Brain microvascular endothelial cell (primary cell): ENCODE data around the gene PIP5KL1.

ENCODE experiments used
- DNase-seq: peaks from one replicate; pipeline ENCODE4 v3.0.0-alpha.2; 2020
- H3K27ac ChIP-seq: fragments of 250-450 bp; sonication (Bioruptor Pico); 2 replicates; pipeline ENCODE4 v1.5.1; 2020; ENCODE audit warnings: mild to moderate bottlenecking, moderate library complexity
- H3K27me3 ChIP-seq: fragments of 250-450 bp; sonication (Bioruptor Pico); replicated peaks from 2 replicates; pipeline ENCODE4 v1.5.1; 2020; ENCODE audit warnings: mild to moderate bottlenecking
- H3K36me3 ChIP-seq: fragments of 250-450 bp; sonication (Bioruptor Pico); replicated peaks from 2 replicates; pipeline ENCODE4 v1.5.1; 2020; ENCODE audit warnings: mild to moderate bottlenecking
- H3K4me3 ChIP-seq: 2 replicates; pipeline ENCODE4 v1.5.1; 2011; ENCODE audit warnings: low read depth, mild to moderate bottlenecking, control low read depth, low read length, moderate library complexity
- in situ Hi-C: cut with HindIII; loops from 2 replicates; pipeline ENCODE4 v1.10.0; 2017; ENCODE audit warnings: low sequenced_read_pairs, low pct_ligation_motif_present
- TF ChIP-seq, protein P1 (sequence below): IDR thresholded peaks from 2 replicates; pipeline ENCODE4 v1.5.1; 2011; ENCODE audit warnings: low read depth, mild to moderate bottlenecking, moderate library complexity, low read length, control low read depth, inconsistent platforms; ENCODE audit errors: missing control alignments

The PIP5KL1 gene

DNA sequence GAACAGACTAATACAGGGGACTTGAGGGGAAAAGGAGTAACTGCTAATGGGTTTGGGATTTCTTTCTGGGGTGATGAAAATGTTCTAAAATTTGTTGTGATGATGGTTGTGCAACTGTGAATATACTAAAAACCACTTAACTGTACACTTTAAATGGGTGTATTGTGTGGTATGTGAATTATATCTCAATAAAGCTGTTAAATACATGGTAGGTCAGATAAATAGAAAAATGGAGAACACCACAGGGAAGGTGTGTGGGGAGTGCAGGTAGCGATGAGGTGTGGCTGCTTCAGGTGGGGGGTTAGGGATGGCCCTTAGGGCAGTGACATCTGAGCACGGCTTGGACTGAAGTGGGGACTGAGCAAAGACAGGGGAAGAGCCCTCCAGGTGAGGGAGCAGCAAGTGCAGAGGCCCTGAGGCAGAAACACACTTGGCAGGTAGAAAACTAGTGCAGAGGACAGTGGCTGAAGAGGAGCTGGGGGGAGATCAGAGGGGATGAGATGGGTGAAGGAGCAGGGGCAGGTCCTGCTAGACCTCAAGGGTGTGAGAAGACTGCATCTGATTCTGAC is 29.3 kb upstream of the PIP5KL1 start:
- in situ Hi-C loops, result no loop called here
- Histone ChIP-seq H3K27me3 (no peaks in the 10 kb centered on the region), H3K27ac (no peak overlapping the region), H3K36me3 (no peaks in the 10 kb centered on the region), H3K4me3 (no peak overlapping the region)
- no peak for DNase-seq
- TF ChIP-seq, protein P1, sequence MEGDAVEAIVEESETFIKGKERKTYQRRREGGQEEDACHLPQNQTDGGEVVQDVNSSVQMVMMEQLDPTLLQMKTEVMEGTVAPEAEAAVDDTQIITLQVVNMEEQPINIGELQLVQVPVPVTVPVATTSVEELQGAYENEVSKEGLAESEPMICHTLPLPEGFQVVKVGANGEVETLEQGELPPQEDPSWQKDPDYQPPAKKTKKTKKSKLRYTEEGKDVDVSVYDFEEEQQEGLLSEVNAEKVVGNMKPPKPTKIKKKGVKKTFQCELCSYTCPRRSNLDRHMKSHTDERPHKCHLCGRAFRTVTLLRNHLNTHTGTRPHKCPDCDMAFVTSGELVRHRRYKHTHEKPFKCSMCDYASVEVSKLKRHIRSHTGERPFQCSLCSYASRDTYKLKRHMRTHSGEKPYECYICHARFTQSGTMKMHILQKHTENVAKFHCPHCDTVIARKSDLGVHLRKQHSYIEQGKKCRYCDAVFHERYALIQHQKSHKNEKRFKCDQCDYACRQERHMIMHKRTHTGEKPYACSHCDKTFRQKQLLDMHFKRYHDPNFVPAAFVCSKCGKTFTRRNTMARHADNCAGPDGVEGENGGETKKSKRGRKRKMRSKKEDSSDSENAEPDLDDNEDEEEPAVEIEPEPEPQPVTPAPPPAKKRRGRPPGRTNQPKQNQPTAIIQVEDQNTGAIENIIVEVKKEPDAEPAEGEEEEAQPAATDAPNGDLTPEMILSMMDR, result no peak

DNA sequence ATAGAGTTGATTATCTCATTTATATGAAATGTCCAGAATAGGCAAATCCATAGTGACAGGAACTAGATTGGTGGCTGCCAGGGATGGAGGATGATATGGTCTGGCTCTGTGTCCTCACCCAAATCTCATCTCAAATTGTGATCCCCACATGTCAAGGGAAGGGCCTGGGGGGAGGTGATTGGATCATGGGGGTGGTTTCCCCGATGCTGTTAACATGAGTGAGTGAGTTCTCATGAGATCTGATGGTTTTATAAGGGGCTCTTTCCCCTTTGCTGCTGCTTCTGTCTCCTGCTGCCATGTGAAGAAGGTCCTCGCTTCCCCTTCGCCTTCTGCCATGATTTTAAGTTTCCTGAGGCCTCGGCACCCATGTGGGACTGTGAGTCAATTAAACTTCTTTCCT is 28.8 kb upstream of the PIP5KL1 start:
- Histone ChIP-seq H3K4me3 (no peak overlapping the region), H3K36me3 (no peaks in the 10 kb centered on the region), H3K27me3 (no peaks in the 10 kb centered on the region), H3K27ac (no peak overlapping the region)
- in situ Hi-C loops, result no loop called here
- TF ChIP-seq, protein P1, result no peak
- DNase-seq, result no peak

DNA sequence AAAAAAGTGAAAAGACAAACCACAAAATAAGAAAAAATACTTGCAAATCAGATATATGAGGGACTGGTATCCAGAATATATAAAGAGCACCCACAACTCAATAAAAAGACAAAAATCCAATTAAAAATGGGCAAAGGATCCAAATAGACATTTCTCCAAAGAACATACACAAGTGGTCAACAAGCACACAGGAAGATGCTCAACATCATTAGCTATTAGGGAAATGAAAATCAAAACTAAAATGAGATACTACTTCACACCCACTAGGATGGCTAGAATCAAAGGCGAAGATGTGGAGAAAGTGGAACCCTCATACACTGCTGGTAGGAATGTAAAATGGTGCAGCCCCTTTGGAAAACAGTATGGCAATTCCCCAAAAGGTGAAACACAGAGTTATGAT is 28.2 kb upstream of the PIP5KL1 start:
- TF ChIP-seq, protein P1, result no peak
- no peak for DNase-seq
- H3K27ac ChIP-seq, result no peak overlapping the region
- no peaks in the 10 kb centered on the region for H3K27me3 ChIP-seq
- H3K36me3 ChIP-seq, result no peaks in the 10 kb centered on the region
- in situ Hi-C loops, result no loop called here
- H3K4me3 ChIP-seq, result no peak overlapping the region

DNA sequence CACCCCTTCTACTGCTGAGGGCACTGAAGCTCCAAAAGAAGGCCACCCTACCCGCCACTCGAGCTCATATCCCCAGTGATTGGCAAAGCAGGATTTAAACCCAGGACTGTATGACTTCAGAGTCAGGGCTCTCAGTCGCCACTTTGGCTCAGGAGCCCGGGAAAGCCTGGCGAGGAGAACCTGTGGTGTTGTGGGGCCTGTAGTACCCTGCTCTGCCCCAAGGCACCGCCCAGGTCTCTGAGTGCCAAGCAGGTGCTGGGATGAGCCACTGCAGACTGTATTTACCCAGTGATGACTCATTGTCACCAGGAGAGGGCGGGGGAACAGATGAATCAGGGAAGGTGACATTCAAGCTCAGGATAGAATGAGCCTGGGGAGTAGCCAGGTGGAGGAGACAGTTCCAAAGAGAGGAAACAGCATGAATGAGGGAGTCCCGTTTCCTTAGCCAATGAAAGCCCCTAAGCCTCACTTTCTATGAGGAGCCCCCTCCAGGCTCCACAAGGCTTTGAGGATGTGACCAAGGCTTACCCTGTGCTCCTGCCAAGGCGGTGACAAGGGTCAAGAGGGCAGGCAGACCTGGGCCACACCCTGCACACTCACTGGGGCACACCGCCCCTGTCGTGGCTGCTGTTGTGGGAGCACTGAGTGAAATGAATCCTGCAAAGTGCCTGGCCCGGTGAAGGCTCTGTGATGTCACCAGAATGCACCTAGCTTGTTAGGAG is 24.9 kb upstream of the PIP5KL1 start:
- Histone ChIP-seq H3K27me3 (no peaks in the 10 kb centered on the region), H3K36me3 (no peaks in the 10 kb centered on the region), H3K27ac (no peak overlapping the region), H3K4me3 (no peak overlapping the region)
- in situ Hi-C loops, result no loop called here
- no peak for DNase-seq
- TF ChIP-seq, protein P1, result peak; percentile 24

DNA sequence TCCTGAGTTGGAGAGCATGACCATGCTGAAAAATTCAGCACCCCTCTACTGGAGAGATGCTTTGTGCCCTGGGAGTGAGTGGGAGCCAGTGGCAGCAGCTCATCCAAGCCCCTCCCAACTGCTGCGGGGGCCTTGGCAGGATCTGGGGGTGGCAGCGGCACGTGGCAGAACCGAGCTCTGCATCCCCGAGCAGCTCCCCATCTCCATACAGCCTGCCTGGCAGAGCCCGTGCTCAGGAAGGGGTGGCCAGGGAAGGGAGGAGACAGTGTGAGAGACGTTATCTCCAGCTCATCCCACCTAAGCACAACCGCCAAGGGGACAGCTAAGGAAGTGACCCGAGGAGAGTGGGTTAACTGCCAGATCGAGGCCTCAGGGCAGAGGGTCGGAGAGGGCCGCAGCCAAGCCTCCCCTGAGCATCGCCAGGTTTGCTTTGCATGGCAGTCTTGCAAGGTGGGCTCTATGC is 24.3 kb upstream of the PIP5KL1 start:
- in situ Hi-C loops, result no loop called here
- DNase-seq, result no peak
- no peak overlapping the region for H3K4me3 ChIP-seq
- no peaks in the 10 kb centered on the region for H3K36me3 ChIP-seq
- no peak overlapping the region for H3K27ac ChIP-seq
- TF ChIP-seq, protein P1, result no peak
- no peaks in the 10 kb centered on the region for H3K27me3 ChIP-seq
